Amniotic stem cell (primary cell): ENCODE results near the gene XYLT2.
"Not testable (repeated sequence)": the region's sequence is repeated elsewhere in the genome, so short reads cannot be mapped to it uniquely, and the experiment has no call there.

Experiments used
- DNase-seq: peaks from one replicate; lab custom pipeline; 2025; lab: John Stamatoyannopoulos, UW

The XYLT2 gene

GRCh38 chr17:50345432-50346312, at the start of gene XYLT2:
Gene XYLT2, plus strand, starts transcription at chr17:50346126. Its CDS starts 15 bp downstream, at chr17:50346141.
- peak; percentile 82 for DNase-seq

GRCh38 chr17:50297407-50297865, 48.5 kb upstream of the XYLT2 start:
- no peak for DNase-seq

- no peak for DNase-seq
Measured at GRCh38 chr17:50298018-50298417, 47.9 kb upstream of the XYLT2 start.

- DNase-seq, result no peak
Measured at GRCh38 chr17:50299776-50300175, 46.1 kb upstream of the XYLT2 start.

- not testable (repeated sequence) for DNase-seq
Measured at GRCh38 chr17:50300824-50301223, 45.1 kb upstream of the XYLT2 start.

- no peak for DNase-seq
Measured at GRCh38 chr17:50301891-50302584, 43.9 kb upstream of the XYLT2 start.

- DNase-seq, result no peak
Measured at GRCh38 chr17:50303051-50303450, 42.9 kb upstream of the XYLT2 start.

- no peak for DNase-seq
Measured at GRCh38 chr17:50303596-50303995, 42.3 kb upstream of the XYLT2 start.

GRCh38 chr17:50304781-50305404, 41.0 kb upstream of the XYLT2 start:
- no peak for DNase-seq

- no peak for DNase-seq
Measured at GRCh38 chr17:50307654-50308053, 38.3 kb upstream of the XYLT2 start.

- no peak for DNase-seq
Measured at GRCh38 chr17:50308666-50309065, 37.3 kb upstream of the XYLT2 start.

GRCh38 chr17:50310455-50311111, 35.3 kb upstream of the XYLT2 start:
- DNase-seq, result no peak

GRCh38 chr17:50311112-50311460, 34.8 kb upstream of the XYLT2 start:
- DNase-seq, result no peak

GRCh38 chr17:50311483-50311882, 34.4 kb upstream of the XYLT2 start:
- no peak for DNase-seq

GRCh38 chr17:50312308-50312707, 33.6 kb upstream of the XYLT2 start:
- no peak for DNase-seq

- no peak for DNase-seq
Measured at GRCh38 chr17:50314456-50315011, 31.4 kb upstream of the XYLT2 start.

- no peak for DNase-seq
Measured at GRCh38 chr17:50316016-50316587, 29.8 kb upstream of the XYLT2 start.

- not testable (repeated sequence) for DNase-seq
Measured at GRCh38 chr17:50316660-50317059, 29.3 kb upstream of the XYLT2 start.

GRCh38 chr17:50317121-50317520, 28.8 kb upstream of the XYLT2 start:
- no peak for DNase-seq

GRCh38 chr17:50318501-50319285, 27.2 kb upstream of the XYLT2 start:
- no peak for DNase-seq
